HG03139 (cell line): ENCODE results near the gene PPT1.

Experiments
- ATAC-seq: cut with Tn5 transposase; IDR thresholded peaks from one replicate; pipeline ENCODE4 v1.9.1; 2021; ENCODE audit not compliant: unreplicated experiment

PPT1 gene

DNA sequence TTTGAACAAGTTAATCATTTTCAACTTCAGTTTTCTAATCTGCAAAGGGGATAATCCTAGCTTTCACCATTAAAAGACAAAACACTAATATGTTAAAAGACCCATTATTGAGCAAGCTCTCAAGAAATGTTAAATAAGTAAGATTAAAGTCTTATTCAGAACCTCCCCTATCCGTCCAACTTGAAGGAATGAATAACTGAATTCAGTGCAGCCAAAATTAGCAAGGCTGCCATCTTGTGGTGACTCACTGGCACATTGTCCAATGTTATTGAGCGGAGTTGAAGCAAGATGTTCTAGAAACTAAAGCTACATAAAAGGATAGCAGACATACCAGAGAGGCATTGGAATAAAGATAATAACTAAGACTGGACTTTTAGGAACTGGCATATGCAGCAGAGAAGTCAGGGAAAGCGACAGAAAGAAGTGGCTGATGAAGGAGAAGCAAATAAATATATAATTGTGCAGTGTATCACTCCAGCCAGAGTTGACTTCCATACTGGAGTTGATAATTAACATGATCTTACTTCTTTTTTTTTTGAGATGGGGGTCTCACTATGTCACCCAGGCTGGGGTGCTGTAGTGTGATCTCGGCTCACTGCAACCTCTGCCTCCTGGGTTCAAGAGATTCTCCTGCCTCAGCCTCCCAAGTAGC, 64.7 kb downstream of the PPT1 start:
- no peak for ATAC-seq

DNA sequence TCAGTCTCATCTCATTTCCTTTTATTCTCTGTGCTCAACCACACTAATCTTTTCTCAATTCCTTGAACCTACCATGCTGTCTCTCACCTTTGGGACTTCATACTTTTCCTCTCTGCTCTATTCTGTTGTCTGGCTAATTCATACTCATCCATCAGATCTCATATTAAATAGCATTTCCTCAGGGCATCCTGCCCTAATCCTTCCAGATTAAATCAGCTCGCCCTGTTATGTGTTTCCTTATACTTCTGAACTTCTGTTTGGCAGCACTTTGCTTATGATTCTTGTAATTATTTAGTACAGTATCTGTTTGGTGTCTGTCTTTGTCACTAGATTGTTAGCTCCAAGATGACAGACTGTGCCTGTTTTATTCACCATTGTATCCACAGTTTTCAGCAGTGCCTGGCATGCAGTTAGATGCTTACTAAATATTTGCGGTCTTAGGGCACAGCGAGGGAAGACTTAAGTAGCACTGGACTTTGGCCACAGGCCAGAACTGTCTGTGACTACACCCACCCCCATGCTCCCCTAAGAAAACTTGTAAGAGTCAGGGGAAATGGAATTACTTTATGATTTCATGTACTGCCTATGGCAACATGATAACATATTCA, 66.4 kb downstream of the PPT1 start:
- ATAC-seq = no peak

DNA sequence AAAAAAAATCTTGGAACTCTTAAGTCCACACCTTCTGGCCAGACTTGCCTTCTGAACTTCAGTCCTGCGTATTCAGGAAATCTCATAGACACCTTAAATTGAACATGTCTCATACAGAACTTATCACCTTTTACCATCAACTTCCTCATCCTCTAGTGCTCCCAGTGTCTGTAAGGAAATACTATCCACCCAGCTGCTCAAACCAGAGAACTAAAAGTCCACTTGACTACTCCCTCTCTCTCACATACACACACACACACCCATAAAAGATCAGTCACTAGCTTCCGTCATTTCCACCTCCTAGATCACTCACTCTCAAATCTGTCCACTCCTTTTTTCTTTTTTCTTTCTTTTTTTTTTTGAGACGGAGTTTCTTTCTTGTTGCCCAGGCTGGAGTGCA, 67.4 kb downstream of the PPT1 start:
- no peak for ATAC-seq

DNA sequence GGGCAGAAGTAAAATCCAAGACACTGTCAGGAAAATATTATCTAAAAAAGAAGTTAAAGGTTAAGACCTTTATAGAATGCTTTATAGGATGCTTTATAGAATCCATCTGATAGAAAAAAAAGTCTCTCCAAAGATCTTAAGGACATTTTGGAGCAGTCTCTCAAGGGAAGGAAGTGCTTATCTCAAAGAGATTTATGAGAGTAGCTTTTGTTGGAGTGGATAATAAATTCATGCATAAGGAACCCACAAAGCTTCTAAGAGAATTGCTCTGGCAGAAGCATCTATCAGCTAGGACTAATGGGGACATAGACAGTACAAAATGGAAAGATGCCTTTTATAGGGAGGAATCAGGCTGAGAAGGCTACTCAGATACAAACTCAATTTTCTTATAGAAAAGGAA, 69.4 kb downstream of the PPT1 start:
- ATAC-seq = no peak

DNA sequence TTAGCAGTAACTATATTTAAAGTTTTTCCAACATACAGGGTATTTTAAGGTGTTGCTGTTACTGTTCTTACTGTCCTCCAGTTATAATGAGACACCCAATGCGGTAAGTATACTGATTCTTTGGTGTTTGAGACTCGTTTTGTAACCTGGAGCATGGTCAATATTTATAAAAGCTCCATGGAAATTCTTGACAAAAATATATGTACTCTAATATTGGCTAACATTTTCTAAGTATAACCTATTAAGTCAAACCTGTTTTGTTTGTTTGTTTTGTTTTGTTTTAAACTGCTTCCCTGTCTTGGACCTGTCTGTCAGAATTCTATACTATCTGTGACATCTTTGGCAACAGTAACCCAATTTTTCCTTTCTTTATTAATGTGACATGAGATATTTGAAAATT, 72.4 kb downstream of the PPT1 start:
- no peak for ATAC-seq

DNA sequence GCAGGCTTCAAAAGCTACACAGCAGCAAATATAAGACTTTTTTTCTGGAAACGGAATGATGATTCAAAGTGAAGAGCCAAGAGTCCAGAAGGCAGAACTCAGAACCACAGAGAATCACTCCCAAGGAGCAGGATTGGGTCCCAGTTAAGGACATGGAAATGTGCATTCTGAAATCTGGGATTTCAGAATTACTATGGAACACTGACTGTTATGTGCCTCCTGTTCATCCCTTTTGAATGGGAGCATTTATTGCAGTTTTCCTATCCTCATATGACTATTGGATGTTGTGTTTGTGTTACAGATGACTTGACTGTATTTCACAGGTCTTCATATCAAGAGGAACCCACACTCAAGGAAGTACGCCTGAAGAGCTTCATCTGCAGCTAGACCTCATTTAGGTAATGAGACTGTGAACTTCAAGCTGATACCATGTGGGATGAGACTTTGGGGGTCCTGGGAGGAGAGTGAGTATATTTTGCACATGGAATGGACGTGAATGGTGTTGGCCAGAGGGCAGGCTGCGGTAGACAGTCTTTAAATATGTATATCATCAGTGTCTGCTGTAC, 73.6 kb downstream of the PPT1 start:
- ATAC-seq = no peak
